CD4-positive, alpha-beta T cell treated with Interleukin-15 for 4 hours (primary cell): Measurements from ENCODE around the gene TTC31.

Experiments
- DNase-seq: peaks from one replicate; pipeline ENCODE4 v3.0.0-alpha.2; 2020; ENCODE audit warnings: low spot score

Gene TTC31

DNA sequence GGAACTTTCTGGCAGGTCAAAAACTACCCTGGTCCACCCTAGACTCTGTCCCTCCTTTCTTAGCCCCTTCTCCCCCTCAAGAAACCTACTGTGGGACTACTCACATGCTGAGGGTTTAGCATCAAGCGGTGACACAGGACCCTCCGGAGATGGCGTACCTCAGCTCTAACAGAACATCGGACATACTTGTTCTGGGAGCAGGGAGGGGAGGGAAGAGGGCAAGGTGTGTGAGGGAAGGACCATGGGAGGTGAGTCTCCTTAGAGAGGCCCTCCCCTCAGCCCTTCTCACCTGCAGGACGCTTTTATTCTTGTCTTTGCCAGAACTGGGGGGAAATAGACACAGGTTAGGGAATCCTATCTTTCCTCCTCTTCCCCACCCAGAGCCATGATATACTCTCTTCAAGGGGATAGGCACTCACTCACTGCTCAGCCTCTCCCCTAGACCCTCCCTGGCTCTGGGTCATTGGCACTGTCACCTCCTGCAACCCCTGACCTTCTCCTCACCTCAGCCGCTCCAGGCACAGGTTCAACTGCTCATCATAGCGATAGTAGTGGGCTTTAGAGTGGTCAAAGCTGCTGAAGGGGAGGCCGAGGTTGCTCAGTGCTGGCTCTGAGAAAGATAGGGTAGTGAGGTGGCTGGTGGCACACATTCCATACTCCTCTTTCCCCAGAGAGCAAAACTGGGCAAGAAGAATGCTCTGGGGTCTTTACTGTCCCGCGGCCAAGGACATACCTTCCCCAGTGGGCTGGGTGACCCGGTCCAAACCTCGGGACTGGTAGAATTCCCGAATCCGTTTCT is 22.8 kb downstream of the TTC31 start:
- no peak for DNase-seq

GRCh38 chr2:74507145-74507925 is 24.5 kb downstream of the TTC31 start, which contains the start of gene PCGF1:
PCGF1 (minus strand) TSS chr2:74507695; CDS start chr2:74507668, 27 bp downstream.
- DNase-seq = peak; percentile 98

- no peak for DNase-seq
These were observed 25.1 kb downstream of the TTC31 start for GRCh38 chr2:74507926-74508520.

GRCh38 chr2:74510272-74510671 is 27.4 kb downstream of the TTC31 start:
- DNase-seq = no peak

DNA sequence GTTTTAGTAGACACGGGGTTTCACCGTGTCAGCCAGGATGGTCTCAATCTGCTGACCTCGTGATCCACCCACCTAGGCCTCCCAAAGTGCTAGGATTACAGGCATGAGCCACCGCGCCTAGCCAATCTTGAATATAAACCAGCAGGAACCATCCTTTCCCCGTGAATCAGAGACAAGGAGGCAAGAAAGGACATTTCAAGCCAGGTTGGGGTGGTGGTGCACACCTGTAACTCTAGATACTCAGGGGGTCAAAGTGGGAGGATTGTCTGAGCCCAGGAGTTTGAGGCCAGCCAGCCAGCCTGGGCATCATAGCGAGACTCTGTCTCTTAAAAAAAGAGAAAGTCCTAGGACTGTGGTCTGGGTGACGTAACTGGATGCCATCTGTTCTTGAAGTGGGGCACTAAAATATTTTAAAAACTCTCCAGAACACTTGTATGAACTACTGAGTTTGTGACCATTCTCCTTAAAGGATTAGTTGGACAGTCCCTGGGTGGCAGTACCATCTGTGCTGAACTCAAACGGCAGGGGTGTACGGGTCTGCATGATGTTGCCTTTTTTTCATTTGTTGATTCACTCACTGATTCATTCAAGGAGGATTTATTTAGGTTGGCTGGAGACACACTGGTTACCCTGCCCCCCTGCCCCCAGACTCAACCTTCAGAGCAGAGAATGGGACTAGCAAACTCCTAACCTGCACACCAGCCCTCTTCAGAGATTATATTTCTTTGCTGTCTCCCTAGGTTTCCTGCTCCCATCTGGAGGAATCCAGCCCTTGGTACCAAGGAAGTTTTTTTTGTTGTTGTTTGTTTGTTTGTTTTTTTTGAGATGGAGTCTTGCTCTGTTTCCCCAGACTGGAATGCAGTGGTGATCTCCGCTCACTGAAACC is 28.5 kb downstream of the TTC31 start:
- no peak for DNase-seq

DNA sequence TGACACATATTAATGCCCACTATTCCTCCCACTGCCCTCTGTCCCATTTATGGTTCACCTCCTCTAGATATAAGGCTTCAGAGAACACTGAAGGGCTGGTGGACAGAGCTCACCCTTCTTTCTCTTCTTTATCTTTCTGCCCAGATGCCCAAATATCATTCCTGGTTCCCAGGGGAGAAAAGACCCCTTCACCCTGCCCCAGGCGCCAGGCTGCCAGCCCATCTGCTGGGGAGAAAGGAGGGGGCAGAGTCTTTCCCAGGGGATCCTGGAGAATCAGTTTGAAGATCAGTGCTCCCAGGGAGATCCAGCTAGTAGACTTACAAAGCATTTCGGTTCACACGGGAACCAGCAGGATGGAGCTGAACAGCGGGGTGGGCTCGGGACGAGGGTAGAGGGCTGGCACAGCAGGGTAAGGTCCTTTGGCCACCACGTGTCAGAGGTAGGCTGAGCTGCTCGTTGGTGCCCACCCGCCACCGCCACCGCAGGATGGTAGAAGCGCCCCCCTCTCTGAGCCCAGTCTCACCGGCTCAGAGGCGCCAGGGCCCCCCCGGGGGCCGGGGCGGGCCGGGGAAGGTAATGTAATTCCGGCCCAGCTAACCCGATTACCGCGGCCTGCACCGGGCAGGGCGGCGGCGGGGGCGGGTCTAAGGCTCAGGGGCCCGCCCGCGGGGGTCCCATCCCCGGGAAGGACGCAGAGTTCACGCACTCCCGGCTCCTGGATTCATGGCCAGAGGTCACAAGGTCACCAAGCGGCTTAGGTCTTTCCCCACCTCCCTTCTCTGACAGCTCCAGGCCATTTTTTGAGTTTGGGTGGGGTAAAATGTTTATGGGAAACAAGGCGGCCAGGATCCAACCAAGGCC is 30.1 kb downstream of the TTC31 start:
- DNase-seq = no peak

GRCh38 chr2:74513605-74514367 is 30.9 kb downstream of the TTC31 start:
- DNase-seq = peak; percentile 31

DNA sequence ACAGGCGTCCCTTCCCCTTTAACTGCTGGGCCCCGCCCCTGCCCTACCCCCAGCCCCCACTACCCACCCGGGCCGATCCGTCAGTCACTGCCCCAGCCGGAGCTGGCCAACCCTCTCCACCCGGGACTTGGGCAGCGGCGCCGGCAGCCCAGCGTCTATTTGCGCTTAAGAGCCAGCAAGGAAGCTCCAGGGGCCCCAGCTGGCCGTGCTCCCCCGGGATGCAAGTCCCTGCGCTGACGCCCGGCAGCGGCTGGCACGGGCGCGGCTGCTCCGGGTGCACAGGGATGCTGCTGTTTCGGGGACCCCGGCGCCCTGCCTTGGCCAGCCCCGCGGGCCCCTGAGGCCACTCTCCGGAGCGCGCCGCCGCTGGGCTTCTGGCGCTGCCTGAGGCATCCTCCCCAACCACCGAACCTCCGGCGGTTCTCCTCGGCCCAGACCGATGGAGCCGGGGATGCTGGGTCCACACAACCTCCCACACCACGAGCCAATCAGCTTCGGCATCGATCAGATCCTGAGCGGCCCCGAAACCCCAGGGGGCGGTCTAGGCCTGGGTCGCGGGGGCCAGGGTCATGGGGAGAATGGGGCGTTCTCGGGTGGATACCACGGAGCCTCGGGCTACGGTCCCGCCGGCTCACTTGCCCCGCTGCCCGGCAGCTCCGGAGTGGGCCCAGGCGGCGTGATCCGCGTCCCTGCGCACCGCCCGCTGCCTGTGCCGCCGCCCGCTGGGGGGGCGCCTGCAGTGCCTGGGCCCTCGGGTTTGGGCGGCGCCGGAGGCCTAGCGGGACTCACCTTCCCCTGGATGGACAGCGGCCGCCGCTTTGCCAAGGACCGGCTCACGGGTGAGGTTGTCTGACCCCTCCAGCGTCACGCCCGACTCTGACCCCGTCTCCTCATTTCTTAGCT is 31.7 kb downstream of the TTC31 start, which contains the start of gene TLX2:
Gene TLX2, plus strand, starts transcription at position 83 of the 903 bp plus-strand sequence. Its CDS starts 357 bp downstream, at position 440.
- DNase-seq = no peak

DNA sequence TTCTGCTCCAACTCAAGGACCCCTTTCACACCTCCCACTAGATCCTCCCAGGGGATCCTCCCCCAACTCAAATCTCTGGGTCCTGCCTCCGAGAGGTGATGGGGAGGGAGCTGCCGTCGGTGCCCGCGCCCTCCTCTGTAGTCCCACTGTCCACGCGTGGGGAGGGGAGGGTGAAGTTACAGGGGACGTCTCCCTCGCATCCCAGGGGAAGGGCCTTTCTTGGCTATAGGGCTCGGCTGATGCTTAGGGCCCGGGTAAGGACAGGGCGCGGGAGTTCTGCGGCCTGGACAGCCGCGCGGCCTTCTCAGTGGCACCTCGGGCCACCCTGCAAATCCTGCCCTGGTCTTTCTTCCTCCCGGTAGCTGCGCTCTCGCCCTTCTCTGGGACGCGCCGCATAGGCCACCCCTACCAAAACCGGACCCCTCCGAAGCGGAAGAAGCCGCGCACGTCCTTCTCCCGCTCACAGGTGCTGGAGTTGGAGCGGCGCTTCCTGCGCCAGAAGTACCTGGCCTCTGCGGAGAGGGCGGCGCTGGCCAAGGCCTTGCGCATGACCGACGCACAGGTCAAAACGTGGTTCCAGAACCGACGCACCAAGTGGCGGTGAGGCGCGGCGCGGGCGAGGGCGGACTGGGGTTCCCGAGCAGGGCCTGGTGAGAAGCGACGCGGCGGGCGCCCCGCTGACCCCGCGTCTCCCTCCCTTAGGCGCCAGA is 32.5 kb downstream of the TTC31 start:
- no peak for DNase-seq

- peak; percentile 78 for DNase-seq
These were observed 33.2 kb downstream of the TTC31 start for GRCh38 chr2:74515981-74516633.

DNA sequence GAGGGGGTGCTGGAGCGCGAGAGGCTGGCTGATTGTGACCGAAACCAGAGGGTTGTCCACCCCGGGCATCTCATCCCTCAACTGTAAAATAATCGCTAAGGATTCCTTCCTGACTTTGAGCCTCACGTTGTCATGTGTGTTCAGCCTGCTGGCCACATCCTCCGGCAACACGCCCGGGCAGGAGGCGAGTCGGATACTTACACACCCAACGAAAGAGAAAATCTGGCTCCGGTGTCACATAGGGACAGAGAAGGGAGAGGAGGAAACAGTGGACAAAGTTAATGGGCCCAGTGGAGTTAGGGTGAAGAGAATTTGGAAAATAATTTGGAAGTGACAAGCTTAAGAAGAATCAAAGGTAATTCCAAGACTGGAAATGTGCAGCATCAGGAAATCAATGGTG is 33.8 kb downstream of the TTC31 start:
- no peak for DNase-seq

DNA sequence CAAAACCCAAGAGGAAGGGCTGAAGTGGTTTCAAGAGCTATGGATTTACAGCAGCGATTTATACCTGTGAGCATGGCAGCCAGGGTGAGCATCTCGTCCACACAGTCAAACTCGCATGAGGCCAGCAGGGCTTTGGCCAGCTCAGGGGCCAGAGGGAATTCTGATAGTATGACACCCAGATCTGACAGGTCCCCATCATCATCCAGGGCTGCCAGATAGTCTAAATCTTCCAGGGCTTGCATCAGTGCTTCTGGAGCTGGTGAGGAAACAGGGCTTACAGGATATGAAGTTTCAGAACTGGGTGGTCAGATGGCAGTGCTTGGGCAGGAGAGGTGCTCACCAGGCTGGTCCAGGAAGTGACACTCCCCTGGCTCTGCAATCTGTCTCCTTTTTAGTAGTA is 39.6 kb downstream of the TTC31 start:
- DNase-seq = no peak

GRCh38 chr2:74524005-74524404 is 41.1 kb downstream of the TTC31 start:
- no peak for DNase-seq

DNA sequence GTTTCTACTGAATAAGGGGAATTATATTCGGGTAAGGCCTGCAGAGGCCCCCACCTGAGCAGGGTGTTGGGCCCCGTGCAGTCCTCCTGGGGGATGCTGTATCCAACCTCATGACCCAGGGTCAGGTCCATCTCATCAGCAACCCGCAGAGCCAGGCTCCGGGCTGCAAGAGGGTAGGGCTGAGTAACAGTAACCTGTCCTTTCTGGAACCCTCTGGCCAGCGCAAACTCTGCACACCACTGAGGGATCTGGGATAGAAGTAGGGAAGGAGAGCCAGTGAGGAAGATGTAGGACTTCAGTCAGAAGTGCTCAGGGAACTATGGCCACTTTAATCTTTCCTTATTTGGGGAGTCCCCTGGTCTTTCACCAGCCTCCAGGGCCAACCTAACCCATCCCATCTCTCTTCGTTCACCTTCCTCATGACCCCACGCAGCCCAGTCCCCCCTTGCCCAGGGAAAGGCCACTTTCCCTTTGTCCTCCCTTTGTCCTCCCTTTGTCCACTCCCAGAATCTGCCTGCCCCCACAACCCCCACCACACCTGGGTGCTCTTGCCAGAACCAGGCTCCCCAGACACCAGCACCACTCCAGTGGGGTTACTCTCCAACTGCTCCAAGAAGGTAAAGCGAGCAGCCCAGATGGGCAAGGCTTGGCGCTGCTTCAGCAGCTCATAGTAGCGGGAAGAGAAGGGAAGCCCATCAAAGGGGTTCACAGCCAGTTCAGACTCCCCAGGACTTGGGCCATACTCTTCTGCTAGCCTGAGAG is 42.3 kb downstream of the TTC31 start:
- DNase-seq = no peak

GRCh38 chr2:74525717-74526648 is 43.1 kb downstream of the TTC31 start, which contains the start of gene DQX1:
DQX1 (minus strand) TSS chr2:74526231; CDS start chr2:74525729, 502 bp downstream.
- DNase-seq = peak; percentile 26
